H9 (cell line): ENCODE results near the gene SF3B1. TPM values are rescaled to one million over a fixed set of nuclear protein-coding genes. Genes with fewer than 3 reads are reported as not detected.

Experiments used
- DNase-seq: peaks from one replicate; pipeline ENCODE4 v3.0.0-alpha.2; 2017
- H2AFZ ChIP-seq: one replicate; pipeline ENCODE4 v1.6.1; 2013; ENCODE audit warnings: mild to moderate bottlenecking, low read length, control low read depth, moderate library complexity
- H2AK5ac ChIP-seq: 2 replicates; pipeline ENCODE4 v1.6.1; 2013; ENCODE audit warnings: low read length, control low read depth, mixed read lengths; ENCODE audit not compliant: insufficient read length
- H2BK120ac ChIP-seq: one replicate; pipeline ENCODE4 v1.6.1; 2013; ENCODE audit warnings: low read depth, mild to moderate bottlenecking, low read length, control low read depth, inconsistent platforms; ENCODE audit not compliant: poor library complexity, severe bottlenecking
- H2BK12ac ChIP-seq: 2 replicates; pipeline ENCODE4 v1.6.1; 2013; ENCODE audit warnings: low read length, control low read depth, mixed read lengths, low read depth; ENCODE audit not compliant: insufficient read length
- H2BK15ac ChIP-seq: 2 replicates; pipeline ENCODE4 v1.6.1; 2013; ENCODE audit warnings: low read depth, low read length, control low read depth
- H2BK20ac ChIP-seq: one replicate; pipeline ENCODE4 v1.6.1; 2013; ENCODE audit warnings: low read depth, mild to moderate bottlenecking, low read length, control low read depth, inconsistent platforms; ENCODE audit not compliant: poor library complexity, severe bottlenecking
- H2BK5ac ChIP-seq: 2 replicates; pipeline ENCODE4 v1.6.1; 2013; ENCODE audit warnings: low read length, control low read depth, mixed read lengths; ENCODE audit not compliant: insufficient read length
- H3K14ac ChIP-seq: 2 replicates; pipeline ENCODE4 v1.6.1; 2013; ENCODE audit warnings: low read length, control low read depth; ENCODE audit not compliant: insufficient read depth
- H3K18ac ChIP-seq: 2 replicates; pipeline ENCODE4 v1.6.1; 2013; ENCODE audit warnings: low read depth, mild to moderate bottlenecking, mixed read lengths, low read length, control low read depth; ENCODE audit not compliant: insufficient read length
- H3K23ac ChIP-seq: 2 replicates; pipeline ENCODE4 v1.6.1; 2013; ENCODE audit warnings: low read length, control low read depth, mixed read lengths, low read depth; ENCODE audit not compliant: insufficient read length
- H3K23me2 ChIP-seq: 2 replicates; pipeline ENCODE4 v1.6.1; 2013; ENCODE audit warnings: low read depth, mild to moderate bottlenecking, mixed read lengths, low read length, control low read depth; ENCODE audit not compliant: insufficient read length, poor library complexity, severe bottlenecking
- H3K27ac ChIP-seq: 2 replicates; pipeline ENCODE4 v1.5.1; 2013; ENCODE audit warnings: low read length, control low read depth, mixed read lengths, low read depth; ENCODE audit not compliant: insufficient read length
- H3K27me3 ChIP-seq: 2 replicates; pipeline ENCODE4 v1.6.1; 2013; ENCODE audit warnings: low read length, control low read depth, inconsistent platforms; ENCODE audit not compliant: insufficient read depth
- H3K4ac ChIP-seq: 2 replicates; pipeline ENCODE4 v1.6.1; 2013; ENCODE audit warnings: low read depth, mild to moderate bottlenecking, control low read depth, inconsistent platforms, low read length, moderate library complexity
- H3K4me1 ChIP-seq: 2 replicates; pipeline ENCODE4 v1.6.1; 2013; ENCODE audit warnings: low read length, control low read depth, inconsistent platforms; ENCODE audit not compliant: insufficient read depth
- H3K4me2 ChIP-seq: 2 replicates; pipeline ENCODE4 v1.6.1; 2013; ENCODE audit warnings: low read length, control low read depth, mixed read lengths; ENCODE audit not compliant: insufficient read length, insufficient read depth
- H3K56ac ChIP-seq: 2 replicates; pipeline ENCODE4 v1.6.1; 2013; ENCODE audit warnings: low read depth, mild to moderate bottlenecking, mixed read lengths, low read length, control low read depth; ENCODE audit not compliant: insufficient read length
- H3K79me1 ChIP-seq: 2 replicates; pipeline ENCODE4 v1.6.1; 2013; ENCODE audit warnings: low read depth, mild to moderate bottlenecking, moderate library complexity, low read length, control low read depth, inconsistent platforms; ENCODE audit not compliant: insufficient read depth, poor library complexity, severe bottlenecking
- H3K79me2 ChIP-seq: 2 replicates; pipeline ENCODE4 v1.6.1; 2013; ENCODE audit warnings: low read length, control low read depth, inconsistent platforms; ENCODE audit not compliant: insufficient read depth
- H3K9ac ChIP-seq: 2 replicates; pipeline ENCODE4 v1.6.1; 2013; ENCODE audit warnings: low read length, control low read depth, mixed read lengths; ENCODE audit not compliant: insufficient read length; ENCODE audit errors: extremely low read depth
- H3K9me3 ChIP-seq: one replicate; pipeline ENCODE4 v1.6.1; 2013; ENCODE audit warnings: low read depth, low read length, inconsistent platforms; ENCODE audit not compliant: control insufficient read depth
- H3T11ph ChIP-seq: one replicate; pipeline ENCODE4 v1.6.1; 2013; ENCODE audit warnings: mild to moderate bottlenecking, low read length, control low read depth, inconsistent platforms
- H4K20me1 ChIP-seq: one replicate; pipeline ENCODE4 v1.6.1; 2013; ENCODE audit not compliant: control insufficient read depth, insufficient read length, insufficient read depth
- H4K5ac ChIP-seq: 2 replicates; pipeline ENCODE4 v1.6.1; 2013; ENCODE audit warnings: low read depth, mild to moderate bottlenecking, mixed read lengths, low read length, control low read depth; ENCODE audit not compliant: insufficient read length
- H4K8ac ChIP-seq: replicated peaks from 2 replicates; pipeline ENCODE4 v1.6.1; 2013; ENCODE audit warnings: low read length, control low read depth, mixed read lengths, low read depth; ENCODE audit not compliant: insufficient read length
- H4K91ac ChIP-seq: 2 replicates; pipeline ENCODE4 v1.6.1; 2013; ENCODE audit warnings: low read depth, mild to moderate bottlenecking, moderate library complexity, mixed read lengths, low read length, control low read depth; ENCODE audit not compliant: insufficient read length
- H3K27ac Mint-ChIP-seq, 3 experiments: 2 replicates in 2 of 3; 3 replicates in 1 of 3; pipeline ENCODE4 v1.8.0; 2020 to 2021; ENCODE audit warnings: mixed read lengths in 3 of 3, mild to moderate bottlenecking in 1 of 3, moderate library complexity in 1 of 3
- H3K27me3 Mint-ChIP-seq: 2 replicates; pipeline ENCODE4 v1.8.0; 2021; ENCODE audit warnings: low read depth, mild to moderate bottlenecking, moderate library complexity, mixed read lengths
- H3K36me3 Mint-ChIP-seq, 3 experiments: 2 replicates in 2 of 3; 3 replicates in 1 of 3; pipeline ENCODE4 v1.8.0; 2020 to 2021; ENCODE audit warnings: low read depth in 3 of 3, mixed read lengths in 3 of 3; ENCODE audit not compliant: insufficient read depth in 1 of 3
- H3K4me1 Mint-ChIP-seq, 2 experiments: 2 replicates each; pipeline ENCODE4 v1.8.0; 2020; ENCODE audit warnings: mixed read lengths in 2 of 2
- H3K4me3 Mint-ChIP-seq, 2 experiments: 2 replicates in 1 of 2; 3 replicates in 1 of 2; pipeline ENCODE4 v1.8.0; 2020 to 2021; ENCODE audit warnings: mild to moderate bottlenecking in 2 of 2, mixed read lengths in 2 of 2, moderate library complexity in 1 of 2
- H3K9me3 Mint-ChIP-seq, 2 experiments: 2 replicates in 1 of 2; 3 replicates in 1 of 2; pipeline ENCODE4 v1.8.0; 2020; ENCODE audit warnings: mild to moderate bottlenecking in 2 of 2, mixed read lengths in 2 of 2, moderate library complexity in 1 of 2
- CTCF ChIP-seq: fragments of 200-600 bp; sonication (generic); conservative IDR thresholded peaks from 3 replicates; pipeline ENCODE4 v1.8.0; 2021; ENCODE audit warnings: antibody characterized with exemption, mild to moderate bottlenecking
- WGBS: extraction: QIAGEN DNeasy Blood & Tissue Kit; methylation state at CpG from one replicate; pipeline ENCODE4 v1.1.7; 2013; ENCODE audit warnings: missing lambda C conversion rate, low lambda C conversion rate, mixed read lengths; ENCODE audit not compliant: insufficient read length; ENCODE audit errors: extremely low coverage; 5-methylcytosine and 5-hydroxymethylcytosine counted together
- total RNA-seq: library from RNA; stranded (reverse); gene quantifications from 2 replicates; pipeline ENCODE4 v1.2.1, GENCODE V29; 2021

SF3B1 gene
- total RNA-seq, 1 experiment from 2014 or later = 278 TPM

GRCh38 chr2:197357986-197358385 is 76.8 kb downstream of the SF3B1 start:
- Histone ChIP-seq H3K79me1 (no peaks in the 10 kb centered on the region), H3K4ac (no peak overlapping the region), H3K79me2 (no peaks in the 10 kb centered on the region), H3K27ac (no peak overlapping the region), H4K20me1 (no peaks in the 10 kb centered on the region), H3K14ac (no peak overlapping the region; the same call in 1 of the 2 replicates), H3K4me2 (no peak overlapping the region), H2AFZ (no peak overlapping the region), H2AK5ac (no peak overlapping the region), H2BK20ac (no peak overlapping the region), H3K56ac (no peak overlapping the region), H2BK15ac (no peak overlapping the region), H3K18ac (no peak overlapping the region), H3T11ph (no peak overlapping the region), H4K5ac (no peak overlapping the region), H2BK12ac (no peak overlapping the region), H2BK5ac (no peak overlapping the region), H3K9me3 (no peaks in the 10 kb centered on the region), H4K8ac (no peak overlapping the region), H3K27me3 (no peaks in the 10 kb centered on the region), H3K23me2 (no peaks in the 10 kb centered on the region), H3K4me1 (no peaks in the 10 kb centered on the region), H4K91ac (no peak overlapping the region), H3K23ac (no peak overlapping the region), H2BK120ac (no peak overlapping the region), H3K9ac (no peak overlapping the region)
- Mint-ChIP-seq H3K36me3 (no peaks in the 10 kb centered on the region), H3K27me3 (no peaks in the 10 kb centered on the region), H3K9me3 (0 out of 5 replicates have a peak, but pooled peaks cover 0 to 2% of the 10 kb centered on the region in 2 experiments), H3K4me1 (peaks cover 0 to 6% of the 10 kb centered on the region in 2 experiments; a peak in 3 of 4 replicates), H3K4me3 (no peak overlapping the region), H3K27ac (no peak overlapping the region)
- no CpG with 5 or more reads among the region's 1 CpG for WGBS
- no peak for TF ChIP-seq CTCF
- no peak for DNase-seq
